Thoracic aorta (tissue), 2 donors: Measurements from ENCODE around the gene ELF3. TPM values are rescaled to one million over a fixed set of nuclear protein-coding genes. Genes with fewer than 3 reads are reported as not detected.
"Not testable (repeated sequence)": the region's sequence is repeated elsewhere in the genome, so short reads cannot be mapped to it uniquely, and the experiment has no call there.

Source experiments
- ATAC-seq: fragments of 150-250 bp; one replicate; pipeline ENCODE4 v1.8.0; 2017; ENCODE audit warnings: low read depth; ENCODE audit not compliant: insufficient number of reproducible peaks, low FRiP score
- DNase-seq: peaks from one replicate; pipeline ENCODE4 v3.0.0-alpha.2; 2020; ENCODE audit warnings: low spot score
- H3K27ac ChIP-seq, 2 donors: fragments of 200-600 bp; sonication (generic); 1 replicate in 1 of 2; 2 replicates in 1 of 2; pipeline ENCODE4 v1.5.1; 2016; ENCODE audit warnings: mild to moderate bottlenecking in 2 of 2, moderate library complexity in 2 of 2
- H3K27me3 ChIP-seq: fragments of 200-600 bp; sonication (generic); replicated peaks from 2 replicates; pipeline ENCODE4 v1.6.0; 2016; ENCODE audit warnings: mild to moderate bottlenecking; ENCODE audit not compliant: insufficient read depth
- H3K36me3 ChIP-seq: fragments of 200-600 bp; sonication (generic); one replicate; pipeline ENCODE4 v1.5.1; 2016
- H3K4me1 ChIP-seq, 2 donors: fragments of 200-600 bp; sonication (generic); 1 replicate in 1 of 2; 2 replicates in 1 of 2; pipeline versions ENCODE4 v1.5.1 to v1.6.0; 2016; ENCODE audit warnings: low read depth in 2 of 2, mild to moderate bottlenecking in 1 of 2; ENCODE audit not compliant: control insufficient read depth in 1 of 2
- H3K4me3 ChIP-seq: fragments of 200-600 bp; sonication (generic); 2 replicates; pipeline ENCODE4 v1.5.1; 2016; ENCODE audit warnings: mild to moderate bottlenecking
- H3K9me3 ChIP-seq: fragments of 200-600 bp; sonication (generic); 2 replicates; pipeline ENCODE4 v1.5.1; 2016
- total RNA-seq, 2 donors: library from RNA; depleted of rRNA; stranded (reverse); fragments of >200 nt; gene quantifications; one replicate each; pipeline versions ENCODE4 v1.1.0 to v1.2.3, GENCODE V29; 2016
- TF ChIP-seq, protein P1 (sequence below): fragments of 200-600 bp; sonication (generic); IDR thresholded peaks from one replicate; pipeline ENCODE4 v1.5.1; 2019; ENCODE audit warnings: antibody characterized with exemption

The ELF3 gene
- total RNA-seq, 2 donors from 2014 or later: 0.95 to 4.9 TPM

DNA sequence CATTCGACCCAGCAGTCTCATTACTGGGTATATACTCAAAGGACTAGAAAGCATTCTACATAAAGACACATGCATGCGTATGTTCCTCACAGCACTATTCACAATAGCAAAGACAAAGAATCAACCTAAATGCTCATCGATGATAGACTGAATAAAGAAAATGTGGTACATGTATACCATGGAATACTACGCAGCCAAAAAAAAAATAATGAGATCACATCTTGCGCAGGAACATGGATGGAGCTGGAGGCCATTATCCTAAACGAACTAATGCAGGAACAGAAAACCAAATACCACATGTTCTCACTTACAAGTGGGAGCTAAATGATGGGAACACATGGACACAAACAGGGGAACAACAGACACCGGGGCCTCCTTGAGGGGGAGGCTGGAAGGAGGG, 43.7 kb downstream of the ELF3 start:
- H3K4me1 ChIP-seq: no peaks in the 10 kb centered on the region
- no peak overlapping the region for H3K27ac ChIP-seq
- ATAC-seq (no peak), DNase-seq (no peak)
- no peaks in the 10 kb centered on the region for H3K9me3 ChIP-seq
- no peaks in the 10 kb centered on the region for H3K27me3 ChIP-seq
- TF ChIP-seq, protein P1, sequence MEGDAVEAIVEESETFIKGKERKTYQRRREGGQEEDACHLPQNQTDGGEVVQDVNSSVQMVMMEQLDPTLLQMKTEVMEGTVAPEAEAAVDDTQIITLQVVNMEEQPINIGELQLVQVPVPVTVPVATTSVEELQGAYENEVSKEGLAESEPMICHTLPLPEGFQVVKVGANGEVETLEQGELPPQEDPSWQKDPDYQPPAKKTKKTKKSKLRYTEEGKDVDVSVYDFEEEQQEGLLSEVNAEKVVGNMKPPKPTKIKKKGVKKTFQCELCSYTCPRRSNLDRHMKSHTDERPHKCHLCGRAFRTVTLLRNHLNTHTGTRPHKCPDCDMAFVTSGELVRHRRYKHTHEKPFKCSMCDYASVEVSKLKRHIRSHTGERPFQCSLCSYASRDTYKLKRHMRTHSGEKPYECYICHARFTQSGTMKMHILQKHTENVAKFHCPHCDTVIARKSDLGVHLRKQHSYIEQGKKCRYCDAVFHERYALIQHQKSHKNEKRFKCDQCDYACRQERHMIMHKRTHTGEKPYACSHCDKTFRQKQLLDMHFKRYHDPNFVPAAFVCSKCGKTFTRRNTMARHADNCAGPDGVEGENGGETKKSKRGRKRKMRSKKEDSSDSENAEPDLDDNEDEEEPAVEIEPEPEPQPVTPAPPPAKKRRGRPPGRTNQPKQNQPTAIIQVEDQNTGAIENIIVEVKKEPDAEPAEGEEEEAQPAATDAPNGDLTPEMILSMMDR: no peak
- no peaks in the 10 kb centered on the region for H3K36me3 ChIP-seq
- no peak overlapping the region for H3K4me3 ChIP-seq

DNA sequence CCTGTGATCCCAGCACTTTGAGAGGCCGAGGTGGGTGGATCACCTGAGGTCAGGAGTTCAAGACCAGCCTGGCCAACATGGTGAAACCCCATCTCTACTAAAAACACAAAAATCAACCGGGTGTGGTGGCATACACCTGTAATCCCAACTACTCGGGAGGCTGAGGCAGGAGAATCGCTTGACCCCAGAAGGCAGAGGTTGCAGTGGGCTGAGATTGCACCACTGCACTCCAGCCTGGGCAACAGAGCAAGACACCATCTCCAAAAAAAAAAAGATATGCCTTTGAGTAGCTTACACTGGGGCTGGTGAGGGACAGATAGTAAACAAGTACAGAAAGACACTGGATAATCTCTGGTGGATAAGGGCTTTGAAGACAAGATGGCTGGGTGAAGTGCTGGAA, 44.3 kb downstream of the ELF3 start:
- H3K9me3 ChIP-seq, H3K27me3 ChIP-seq, H3K36me3 ChIP-seq, H3K4me1 ChIP-seq, DNase-seq, H3K27ac ChIP-seq, H3K4me3 ChIP-seq, ATAC-seq: not testable (repeated sequence)

DNA sequence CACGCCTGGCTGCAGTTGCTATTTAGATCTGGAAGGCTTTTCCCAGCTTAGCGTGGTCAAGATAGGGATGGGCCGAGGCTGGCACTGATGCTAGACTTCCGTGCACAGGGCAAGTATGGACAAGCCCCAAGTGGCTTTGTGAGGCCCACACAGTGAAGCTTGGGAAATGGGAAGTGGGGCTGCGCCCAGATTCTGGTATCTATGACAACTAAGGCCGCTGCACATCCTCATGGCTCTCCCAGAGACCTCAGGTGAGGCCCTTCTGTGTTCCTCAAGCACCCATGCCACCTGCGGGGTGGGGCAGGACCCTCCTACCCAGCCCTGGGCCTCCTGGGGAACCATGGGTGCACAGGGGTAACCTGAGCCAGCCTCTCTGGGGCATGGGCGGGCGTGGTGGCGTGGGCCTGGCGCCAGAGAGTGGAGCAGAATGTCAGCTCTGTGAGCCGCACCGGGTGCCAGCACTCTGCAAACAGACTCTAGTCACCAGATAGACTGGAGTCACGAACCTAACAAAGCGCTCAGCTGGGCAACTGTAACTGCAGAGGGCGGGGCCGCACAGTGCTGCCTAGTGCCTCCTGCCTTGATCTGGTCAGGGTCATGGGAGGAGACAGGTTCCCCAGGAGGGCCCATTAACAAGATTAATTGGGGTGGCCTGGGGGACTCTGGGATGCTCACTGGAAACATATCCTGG, 46.4 kb downstream of the ELF3 start:
- ATAC-seq: no peak
- TF ChIP-seq, protein P1: no peak
- H3K36me3 ChIP-seq: no peaks in the 10 kb centered on the region
- no peaks in the 10 kb centered on the region for H3K27me3 ChIP-seq
- H3K4me3 ChIP-seq: no peak overlapping the region
- DNase-seq: no peak
- no peaks in the 10 kb centered on the region for H3K4me1 ChIP-seq
- no peak overlapping the region for H3K27ac ChIP-seq
- no peaks in the 10 kb centered on the region for H3K9me3 ChIP-seq

DNA sequence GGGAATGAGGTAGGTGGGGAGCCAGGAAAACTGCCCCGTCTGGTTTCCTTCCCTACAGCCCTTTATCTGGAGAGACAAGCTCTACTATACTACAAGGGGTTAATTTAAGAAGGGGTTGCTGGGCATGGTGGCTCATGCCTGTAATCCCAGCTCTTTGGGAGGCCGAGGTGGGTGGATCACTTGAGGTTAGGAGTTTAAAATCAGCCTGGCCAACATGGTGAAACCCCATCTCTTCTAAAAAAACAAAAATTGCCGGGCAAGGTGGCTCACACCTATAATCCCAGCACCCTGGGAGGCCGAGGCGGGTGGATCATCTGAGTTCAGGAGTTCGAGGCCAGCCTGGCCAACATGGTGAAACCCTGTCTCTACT, 46.9 kb downstream of the ELF3 start:
- not testable (repeated sequence) for H3K27me3 ChIP-seq, H3K36me3 ChIP-seq, H3K4me3 ChIP-seq, H3K4me1 ChIP-seq, ATAC-seq, DNase-seq, H3K27ac ChIP-seq, H3K9me3 ChIP-seq

DNA sequence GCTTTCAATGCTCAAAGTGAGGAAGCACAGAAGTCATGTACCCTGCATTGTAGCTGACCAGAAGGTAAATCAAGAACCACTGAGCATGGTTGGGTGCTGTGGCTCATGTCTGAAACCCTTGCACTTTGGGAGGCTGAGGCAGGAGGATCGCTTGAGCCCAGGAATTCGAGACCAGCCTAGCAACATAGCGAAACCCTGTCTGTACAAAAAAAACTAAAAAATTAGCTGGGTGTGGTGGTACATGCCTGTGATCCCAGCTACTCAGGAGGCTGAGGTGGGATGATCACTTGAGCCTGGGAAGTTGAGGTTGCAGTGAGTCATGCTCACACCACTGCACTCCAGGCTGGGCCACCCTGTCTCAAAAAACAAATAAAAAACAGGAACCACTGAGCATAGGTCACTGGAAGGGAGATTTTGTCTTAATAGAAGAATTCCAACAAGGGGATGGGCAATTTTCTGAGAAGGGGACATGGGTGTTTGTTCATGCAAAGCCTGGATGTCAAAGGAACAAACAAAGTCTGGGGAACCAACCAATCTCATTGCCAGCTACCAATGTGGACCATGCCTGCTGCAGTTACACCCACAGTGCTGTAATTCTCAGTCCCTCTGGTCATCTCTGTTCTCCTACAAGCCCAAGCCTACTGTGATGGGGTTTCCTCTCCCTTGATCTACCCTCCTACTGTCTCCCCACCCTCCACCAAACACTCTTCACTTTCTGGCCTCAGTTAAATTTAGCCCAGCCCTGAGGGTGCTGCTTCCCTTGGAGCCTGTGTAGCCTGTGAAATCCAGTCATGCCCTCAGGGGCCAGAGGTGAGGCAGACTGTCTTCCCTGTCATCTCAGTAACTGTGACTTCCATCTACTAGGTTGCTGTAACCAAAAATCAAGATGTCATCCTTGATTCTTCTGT, 47.9 kb downstream of the ELF3 start:
- Histone ChIP-seq H3K27me3 (no peaks in the 10 kb centered on the region), H3K4me3 (no peak overlapping the region), H3K9me3 (no peaks in the 10 kb centered on the region), H3K27ac (no peak overlapping the region), H3K36me3 (no peaks in the 10 kb centered on the region), H3K4me1 (no peaks in the 10 kb centered on the region)
- TF ChIP-seq, protein P1: no peak
- DNase-seq (no peak), ATAC-seq (no peak)

DNA sequence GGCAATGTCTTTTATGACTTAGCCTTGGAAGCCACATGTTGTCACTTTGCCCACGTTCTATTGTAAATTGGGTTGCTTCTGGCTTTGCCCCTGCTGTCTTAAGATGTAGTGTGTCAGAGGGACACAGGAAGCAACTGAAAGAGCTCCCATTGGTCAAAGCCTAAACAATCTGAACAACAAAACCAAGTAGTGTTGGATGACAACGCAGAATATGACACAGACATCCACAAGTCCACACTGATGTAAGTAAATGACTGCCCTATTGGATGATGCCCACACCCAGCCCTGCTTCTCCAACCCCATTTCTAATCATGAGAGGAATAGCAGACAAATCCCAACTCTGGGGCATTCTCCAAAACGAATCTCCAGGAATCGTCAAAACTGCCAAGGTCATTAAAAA, 50.7 kb downstream of the ELF3 start:
- Histone ChIP-seq H3K9me3 (no peaks in the 10 kb centered on the region), H3K4me1 (no peaks in the 10 kb centered on the region), H3K27ac (no peak overlapping the region), H3K4me3 (no peak overlapping the region), H3K36me3 (no peaks in the 10 kb centered on the region), H3K27me3 (no peaks in the 10 kb centered on the region)
- DNase-seq: no peak
- TF ChIP-seq, protein P1: no peak
- no peak for ATAC-seq

DNA sequence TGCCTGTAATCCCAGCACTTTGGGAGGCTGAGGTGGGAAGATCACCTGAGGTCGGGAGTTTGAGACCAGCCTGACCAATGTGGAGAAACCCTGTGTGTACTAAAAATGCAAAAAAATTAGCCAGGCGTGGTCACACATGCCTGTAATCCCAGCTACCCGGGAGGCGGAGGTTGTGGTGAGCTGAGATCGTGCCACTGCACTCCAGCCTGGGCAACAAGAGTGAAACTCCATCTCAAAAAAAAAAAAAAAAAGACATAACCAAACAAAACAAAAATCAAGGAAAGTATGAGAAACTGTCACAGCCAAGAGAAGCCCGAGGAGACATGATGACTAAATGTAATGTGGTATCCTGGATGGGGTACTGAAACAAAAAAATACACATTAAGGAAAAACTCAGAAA, 51.4 kb downstream of the ELF3 start:
- H3K27ac ChIP-seq, H3K4me1 ChIP-seq, ATAC-seq, H3K36me3 ChIP-seq, DNase-seq, H3K9me3 ChIP-seq, H3K27me3 ChIP-seq, H3K4me3 ChIP-seq: not testable (repeated sequence)

DNA sequence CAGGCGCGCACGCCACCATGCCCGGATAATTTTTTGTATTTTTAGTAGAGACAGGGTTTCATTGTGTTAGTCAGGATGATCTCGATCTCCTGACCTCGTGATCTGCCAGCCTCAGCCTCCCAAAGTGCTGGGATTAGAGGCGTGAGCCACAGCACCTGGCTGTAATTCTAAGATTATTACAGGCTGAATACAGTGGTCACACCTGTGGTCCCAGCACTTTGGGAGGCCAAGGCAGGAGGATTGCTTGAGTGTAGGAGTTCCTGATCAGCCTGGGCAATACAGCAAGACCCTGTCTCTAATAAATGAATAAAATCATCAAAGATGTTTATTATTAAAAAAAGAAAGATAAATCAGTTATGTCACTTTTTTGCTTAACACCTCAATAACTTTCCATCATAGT, 52.2 kb downstream of the ELF3 start:
- not testable (repeated sequence) for ATAC-seq, H3K9me3 ChIP-seq

More for the DNA sequence above, 52.2 kb downstream of the ELF3 start:
- not testable (repeated sequence) for H3K27ac ChIP-seq, DNase-seq, H3K4me1 ChIP-seq, H3K4me3 ChIP-seq, H3K36me3 ChIP-seq, H3K27me3 ChIP-seq
